PC-9 (cell line): ENCODE data around the gene TRIM10.

Experiments used
- CTCF ChIP-seq: fragments of 200-600 bp; sonication (generic); conservative IDR thresholded peaks from 2 replicates; pipeline ENCODE4 v1.6.1; 2017; ENCODE audit warnings: mixed run types, antibody characterized with exemption, mild to moderate bottlenecking, moderate library complexity
- EZH2 ChIP-seq: fragments of 200-600 bp; sonication (generic); IDR thresholded peaks from 2 replicates; pipeline ENCODE4 v1.8.0; 2017; ENCODE audit warnings: antibody characterized with exemption, low read depth

GRCh38 chr6:30178837-30179236 lies 17.8 kb upstream of the TRIM10 start:
- TF ChIP-seq EZH2 (no peak), CTCF (no peak)
